RWPE2 (cell line): ENCODE results near the gene STK33.

Source experiments
- ATAC-seq: fragments of 200-7000 bp; cut with Tn5 transposase; 3 replicates; pipeline ENCODE4 v1.9.1; 2021; ENCODE audit warnings: low read depth
- DNase-seq: peaks from one replicate; pipeline ENCODE4 v3.0.0-alpha.2; 2020; ENCODE audit warnings: low spot score
- H3K27ac ChIP-seq: fragments of 450-650 bp; 2 replicates; pipeline ENCODE4 v1.5.1; 2017; ENCODE audit warnings: mild to moderate bottlenecking; ENCODE audit not compliant: poor library complexity, severe bottlenecking
- H3K27me3 ChIP-seq: fragments of 250-450 bp; sonication (Bioruptor Pico); 2 replicates; pipeline ENCODE4 v1.5.1; 2021; ENCODE audit warnings: mild to moderate bottlenecking, moderate library complexity; ENCODE audit not compliant: insufficient read depth, poor library complexity, severe bottlenecking
- H3K36me3 ChIP-seq: fragments of 250-450 bp; sonication (Bioruptor Pico); 2 replicates; pipeline ENCODE4 v1.5.1; 2020; ENCODE audit warnings: low read depth, mild to moderate bottlenecking, moderate library complexity
- H3K4me1 ChIP-seq: fragments of 250-450 bp; sonication (Bioruptor Pico); 2 replicates; pipeline ENCODE4 v1.5.1; 2021; ENCODE audit warnings: mild to moderate bottlenecking, moderate library complexity; ENCODE audit not compliant: insufficient read depth, poor library complexity, severe bottlenecking
- H3K4me3 ChIP-seq: fragments of 250-450 bp; sonication (Bioruptor Pico); 2 replicates; pipeline ENCODE4 v1.5.1; 2021; ENCODE audit warnings: mild to moderate bottlenecking, moderate library complexity; ENCODE audit not compliant: severe bottlenecking
- H3K9me3 ChIP-seq: fragments of 250-450 bp; sonication (Bioruptor Pico); 2 replicates; pipeline ENCODE4 v1.5.1; 2021; ENCODE audit warnings: mild to moderate bottlenecking, moderate library complexity; ENCODE audit not compliant: severe bottlenecking
- CTCF ChIP-seq: fragments of 450-650 bp; IDR thresholded peaks from one replicate; pipeline ENCODE4 v1.5.1; 2017; ENCODE audit warnings: mild to moderate bottlenecking, moderate library complexity; ENCODE audit not compliant: poor library complexity, severe bottlenecking

Gene STK33

GRCh38 chr11:8389029-8389996 is 204.7 kb downstream of the STK33 start:
- Histone ChIP-seq H3K4me1 (no peaks in the 10 kb centered on the region), H3K27me3 (no peaks in the 10 kb centered on the region), H3K9me3 (no peaks in the 10 kb centered on the region), H3K36me3 (no peaks in the 10 kb centered on the region), H3K27ac (no peak overlapping the region), H3K4me3 (no peak overlapping the region)
- ATAC-seq = no peak
- DNase-seq = no peak
- TF ChIP-seq CTCF = no peak

GRCh38 chr11:8387693-8388092 is 206.3 kb downstream of the STK33 start:
- no peak for TF ChIP-seq CTCF
- no peak for DNase-seq
- Histone ChIP-seq H3K27ac (no peak overlapping the region), H3K4me1 (no peaks in the 10 kb centered on the region), H3K36me3 (no peaks in the 10 kb centered on the region), H3K27me3 (no peaks in the 10 kb centered on the region), H3K4me3 (no peak overlapping the region), H3K9me3 (no peaks in the 10 kb centered on the region)
- ATAC-seq = no peak

- TF ChIP-seq CTCF = no peak
- H3K27me3 ChIP-seq = no peaks in the 10 kb centered on the region
- DNase-seq (no peak), ATAC-seq (no peak)
- no peak overlapping the region for H3K4me3 ChIP-seq
- no peaks in the 10 kb centered on the region for H3K36me3 ChIP-seq
- H3K4me1 ChIP-seq = no peaks in the 10 kb centered on the region
- no peak overlapping the region for H3K27ac ChIP-seq
- H3K9me3 ChIP-seq = no peaks in the 10 kb centered on the region
These were observed 206.9 kb downstream of the STK33 start for GRCh38 chr11:8387141-8387540.

GRCh38 chr11:8386134-8386864 is 207.7 kb downstream of the STK33 start:
- no peak for ATAC-seq
- H3K4me1 ChIP-seq = no peaks in the 10 kb centered on the region

More at GRCh38 chr11:8386134-8386864, 207.7 kb downstream of the STK33 start:
- DNase-seq = no peak
- Histone ChIP-seq H3K36me3 (no peaks in the 10 kb centered on the region), H3K4me3 (no peak overlapping the region), H3K27ac (no peak overlapping the region), H3K27me3 (no peaks in the 10 kb centered on the region), H3K9me3 (no peaks in the 10 kb centered on the region)
- TF ChIP-seq CTCF = no peak
